Measurements from ENCODE around the gene NIPSNAP3A. TPM values are rescaled to one million over a fixed set of nuclear protein-coding genes. Genes with fewer than 3 reads are reported as not detected.

The NIPSNAP3A gene
- total RNA-seq, 1 experiment from 2014 or later: 20.3 TPM

GRCh38 chr9:104745852-104746251 is 1.6 kb upstream of the NIPSNAP3A start:
- no peak overlapping the region for H3K27ac ChIP-seq (ENCODE audit: low read length)
- no peak overlapping the region for H3K9ac ChIP-seq (ENCODE audit: low read length)
- H3K27me3 ChIP-seq (ENCODE audit: low read length): no peaks in the 10 kb centered on the region
- H3K9me2 ChIP-seq (replicated peaks; ENCODE audit: insufficient read depth, low read length): no peaks in the 10 kb centered on the region
- H3K4me1 ChIP-seq (ENCODE audit: low read length): peaks cover 18% of the 10 kb centered on the region
- no peak for DNase-seq
- no peaks in the 10 kb centered on the region for H4K20me1 ChIP-seq (ENCODE audit: insufficient read depth, low read depth, low read length)
- no peaks in the 10 kb centered on the region; the same call in 1 of the 2 replicates for H3K79me2 ChIP-seq (ENCODE audit: low read length)
- H3K36me3 ChIP-seq (ENCODE audit: insufficient read depth, low read length): no peaks in the 10 kb centered on the region
- no peaks in the 10 kb centered on the region for H3K9me3 ChIP-seq (ENCODE audit: low read length)
- no peak overlapping the region for H3K4me2 ChIP-seq (ENCODE audit: low read depth, low read length, poor library complexity, severe bottlenecking)
- no peak overlapping the region for H2AFZ ChIP-seq (ENCODE audit: low read length)
- H3K4me3 ChIP-seq (ENCODE audit: low read length): no peak overlapping the region

GRCh38 chr9:104746285-104746684 is 1.2 kb upstream of the NIPSNAP3A start:
- no peaks in the 10 kb centered on the region for H3K9me3 ChIP-seq (ENCODE audit: low read length)
- H4K20me1 ChIP-seq (ENCODE audit: insufficient read depth, low read depth, low read length): no peaks in the 10 kb centered on the region
- peaks cover 18% of the 10 kb centered on the region for H3K4me1 ChIP-seq (ENCODE audit: low read length)
- no peaks in the 10 kb centered on the region; the same call in 1 of the 2 replicates for H3K79me2 ChIP-seq (ENCODE audit: low read length)
- no peak overlapping the region for H3K27ac ChIP-seq (ENCODE audit: low read length)
- H3K4me3 ChIP-seq (ENCODE audit: low read length): 0 out of 2 replicates have a peak overlapping the region, but pooled peaks have one; percentile 88
- no peak overlapping the region for H2AFZ ChIP-seq (ENCODE audit: low read length)
- no peak overlapping the region for H3K9ac ChIP-seq (ENCODE audit: low read length)
- H3K27me3 ChIP-seq (ENCODE audit: low read length): no peaks in the 10 kb centered on the region
- H3K9me2 ChIP-seq (replicated peaks; ENCODE audit: insufficient read depth, low read length): no peaks in the 10 kb centered on the region
- DNase-seq: no peak
- no peaks in the 10 kb centered on the region for H3K36me3 ChIP-seq (ENCODE audit: insufficient read depth, low read length)
- peak overlapping the region; percentile 83 for H3K4me2 ChIP-seq (ENCODE audit: low read depth, low read length, poor library complexity, severe bottlenecking)

- peak; percentile 42 for DNase-seq
- Histone ChIP-seq H3K4me1 (ENCODE audit: low read length) (peaks cover 18% of the 10 kb centered on the region), H3K27ac (ENCODE audit: low read length) (peak overlapping the region; percentile 12; the same call in 1 of the 2 replicates), H3K4me3 (ENCODE audit: low read length) (peak overlapping the region; percentile 88), H4K20me1 (ENCODE audit: insufficient read depth, low read depth, low read length) (no peaks in the 10 kb centered on the region), H3K4me2 (ENCODE audit: low read depth, low read length, poor library complexity, severe bottlenecking) (peak overlapping the region; percentile 83), H2AFZ (ENCODE audit: low read length) (peak overlapping the region; percentile 94), H3K36me3 (ENCODE audit: insufficient read depth, low read length) (no peaks in the 10 kb centered on the region), H3K9me2 (replicated peaks; ENCODE audit: insufficient read depth, low read length) (no peaks in the 10 kb centered on the region), H3K9me3 (ENCODE audit: low read length) (no peaks in the 10 kb centered on the region), H3K9ac (ENCODE audit: low read length) (peak overlapping the region; percentile 84), H3K79me2 (ENCODE audit: low read length) (no peaks in the 10 kb centered on the region; the same call in 1 of the 2 replicates), H3K27me3 (ENCODE audit: low read length) (no peaks in the 10 kb centered on the region)
Observed at GRCh38 chr9:104746798-104747197, 685 bp upstream of the NIPSNAP3A start.

- Histone ChIP-seq H4K20me1 (ENCODE audit: insufficient read depth, low read depth, low read length) (no peaks in the 10 kb centered on the region), H3K27me3 (ENCODE audit: low read length) (no peaks in the 10 kb centered on the region), H3K4me3 (ENCODE audit: low read length) (peak overlapping the region; percentile 88), H3K9me2 (replicated peaks; ENCODE audit: insufficient read depth, low read length) (no peaks in the 10 kb centered on the region), H3K36me3 (ENCODE audit: insufficient read depth, low read length) (no peaks in the 10 kb centered on the region), H3K9ac (ENCODE audit: low read length) (peak overlapping the region; percentile 84), H3K27ac (ENCODE audit: low read length) (peak overlapping the region; percentile 12; the same call in 1 of the 2 replicates), H3K4me1 (ENCODE audit: low read length) (peaks cover 18% of the 10 kb centered on the region), H2AFZ (ENCODE audit: low read length) (peak overlapping the region; percentile 94), H3K9me3 (ENCODE audit: low read length) (no peaks in the 10 kb centered on the region), H3K4me2 (ENCODE audit: low read depth, low read length, poor library complexity, severe bottlenecking) (peak overlapping the region; percentile 83), H3K79me2 (ENCODE audit: low read length) (no peaks in the 10 kb centered on the region; the same call in 1 of the 2 replicates)
- no peak for DNase-seq
Observed at GRCh38 chr9:104747245-104747564, 278 bp upstream of the NIPSNAP3A start.

- no peaks in the 10 kb centered on the region for H4K20me1 ChIP-seq (ENCODE audit: insufficient read depth, low read depth, low read length)
- peaks cover 18% of the 10 kb centered on the region for H3K4me1 ChIP-seq (ENCODE audit: low read length)
- no peaks in the 10 kb centered on the region for H3K27me3 ChIP-seq (ENCODE audit: low read length)
- H3K9ac ChIP-seq (ENCODE audit: low read length): peak overlapping the region; percentile 84
- peak; percentile 42 for DNase-seq
- H3K4me2 ChIP-seq (ENCODE audit: low read depth, low read length, poor library complexity, severe bottlenecking): peak overlapping the region; percentile 83
- H3K36me3 ChIP-seq (ENCODE audit: insufficient read depth, low read length): no peaks in the 10 kb centered on the region
- no peaks in the 10 kb centered on the region for H3K9me3 ChIP-seq (ENCODE audit: low read length)
- H3K79me2 ChIP-seq (ENCODE audit: low read length): no peaks in the 10 kb centered on the region; the same call in 1 of the 2 replicates
- peak overlapping the region; percentile 94 for H2AFZ ChIP-seq (ENCODE audit: low read length)
- no peak overlapping the region for H3K27ac ChIP-seq (ENCODE audit: low read length)
- H3K4me3 ChIP-seq (ENCODE audit: low read length): peak overlapping the region; percentile 88
- no peaks in the 10 kb centered on the region for H3K9me2 ChIP-seq (replicated peaks; ENCODE audit: insufficient read depth, low read length)
Observed at GRCh38 chr9:104748359-104749031, 1.0 kb downstream of the NIPSNAP3A start.

GRCh38 chr9:104750185-104750767 is 2.8 kb downstream of the NIPSNAP3A start:
- peaks cover 18% of the 10 kb centered on the region for H3K4me1 ChIP-seq (ENCODE audit: low read length)
- H4K20me1 ChIP-seq (ENCODE audit: insufficient read depth, low read depth, low read length): no peaks in the 10 kb centered on the region
- no peaks in the 10 kb centered on the region; the same call in 1 of the 2 replicates for H3K79me2 ChIP-seq (ENCODE audit: low read length)
- no peak overlapping the region for H3K4me2 ChIP-seq (ENCODE audit: low read depth, low read length, poor library complexity, severe bottlenecking)
- no peaks in the 10 kb centered on the region for H3K27me3 ChIP-seq (ENCODE audit: low read length)
- H3K4me3 ChIP-seq (ENCODE audit: low read length): no peak overlapping the region
- DNase-seq: no peak
- no peaks in the 10 kb centered on the region for H3K9me3 ChIP-seq (ENCODE audit: low read length)
- H2AFZ ChIP-seq (ENCODE audit: low read length): no peak overlapping the region
- no peaks in the 10 kb centered on the region for H3K36me3 ChIP-seq (ENCODE audit: insufficient read depth, low read length)
- H3K9ac ChIP-seq (ENCODE audit: low read length): no peak overlapping the region
- H3K27ac ChIP-seq (ENCODE audit: low read length): no peak overlapping the region
- H3K9me2 ChIP-seq (replicated peaks; ENCODE audit: insufficient read depth, low read length): no peaks in the 10 kb centered on the region

- no peaks in the 10 kb centered on the region for H4K20me1 ChIP-seq (ENCODE audit: insufficient read depth, low read depth, low read length)
- H3K4me3 ChIP-seq (ENCODE audit: low read length): no peak overlapping the region
- no peak overlapping the region for H3K4me2 ChIP-seq (ENCODE audit: low read depth, low read length, poor library complexity, severe bottlenecking)
- no peaks in the 10 kb centered on the region for H3K79me2 ChIP-seq (ENCODE audit: low read length)
- H3K9me3 ChIP-seq (ENCODE audit: low read length): no peaks in the 10 kb centered on the region
- no peak for DNase-seq
- H3K9ac ChIP-seq (ENCODE audit: low read length): no peak overlapping the region
- H3K36me3 ChIP-seq (ENCODE audit: insufficient read depth, low read length): no peaks in the 10 kb centered on the region
- H2AFZ ChIP-seq (ENCODE audit: low read length): no peak overlapping the region
- H3K27me3 ChIP-seq (ENCODE audit: low read length): peaks cover 2% of the 10 kb centered on the region; the same call in 1 of the 2 replicates
- H3K9me2 ChIP-seq (replicated peaks; ENCODE audit: insufficient read depth, low read length): no peaks in the 10 kb centered on the region
- no peak overlapping the region for H3K27ac ChIP-seq (ENCODE audit: low read length)
- H3K4me1 ChIP-seq (ENCODE audit: low read length): peaks cover 11% of the 10 kb centered on the region
Observed at GRCh38 chr9:104758974-104759373, 11.5 kb downstream of the NIPSNAP3A start.

GRCh38 chr9:104765138-104765537 is 17.7 kb downstream of the NIPSNAP3A start:
- Histone ChIP-seq H3K9me2 (replicated peaks; ENCODE audit: insufficient read depth, low read length) (no peaks in the 10 kb centered on the region), H3K9me3 (ENCODE audit: low read length) (no peaks in the 10 kb centered on the region), H3K4me2 (ENCODE audit: low read depth, low read length, poor library complexity, severe bottlenecking) (peak overlapping the region; percentile 77), H4K20me1 (ENCODE audit: insufficient read depth, low read depth, low read length) (no peaks in the 10 kb centered on the region), H3K9ac (ENCODE audit: low read length) (no peak overlapping the region), H3K4me1 (ENCODE audit: low read length) (peaks cover 28% of the 10 kb centered on the region), H3K27ac (ENCODE audit: low read length) (no peak overlapping the region), H3K79me2 (ENCODE audit: low read length) (no peaks in the 10 kb centered on the region), H3K27me3 (ENCODE audit: low read length) (peaks cover 2% of the 10 kb centered on the region; the same call in 1 of the 2 replicates), H3K36me3 (ENCODE audit: insufficient read depth, low read length) (no peaks in the 10 kb centered on the region), H2AFZ (ENCODE audit: low read length) (no peak overlapping the region; the same call in 1 of the 2 replicates), H3K4me3 (ENCODE audit: low read length) (peak overlapping the region; percentile 67; the same call in 1 of the 2 replicates)
- DNase-seq: no peak

Data from Karpas-422 (cell line).